ENCODE data around the gene C10orf105.

C10orf105 gene

DNA sequence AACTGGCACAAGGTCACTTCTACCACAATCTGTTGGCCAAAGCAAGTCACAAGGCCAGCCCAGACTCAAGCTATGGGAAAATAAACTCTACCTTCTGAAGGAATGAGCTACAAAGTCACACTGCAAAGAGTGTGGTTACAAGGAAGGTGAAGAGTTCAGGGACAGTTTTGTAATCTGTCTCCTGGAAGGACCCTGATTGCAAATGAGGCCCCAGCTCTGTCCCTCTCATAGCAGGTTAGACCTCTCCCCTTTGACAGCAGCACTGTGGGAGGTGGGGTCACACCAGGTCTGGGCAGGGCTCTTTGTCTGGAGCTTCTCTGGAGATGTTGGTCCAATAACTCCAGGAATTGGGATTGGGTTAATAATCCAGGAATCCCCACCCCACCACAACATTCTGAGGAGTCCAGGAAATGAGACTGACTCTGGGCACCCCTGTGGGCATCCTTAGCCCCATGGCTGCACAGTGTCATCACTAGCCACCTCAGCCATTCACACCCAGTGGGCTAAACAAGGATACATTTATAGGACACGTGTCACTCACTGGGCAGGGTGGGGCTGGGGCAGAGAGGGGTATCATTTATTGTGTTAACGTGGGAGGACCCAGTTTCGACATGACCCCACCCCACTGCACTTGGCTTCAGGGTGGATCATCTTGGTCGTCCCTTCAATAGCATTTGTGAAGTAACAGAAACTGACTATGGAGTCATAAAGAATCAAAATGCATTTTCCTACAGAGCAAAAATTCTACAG lies 23.7 kb upstream of the C10orf105 start:
- Histone ChIP-seq H3K9me3 (ENCODE audit: control insufficient read depth, low read length) (peaks cover 9% of the 10 kb centered on the region), H3K9ac (ENCODE audit: low read length) (no peak overlapping the region), H3K36me3 (ENCODE audit: control insufficient read depth, insufficient read depth, low read length, severe bottlenecking) (no peaks in the 10 kb centered on the region), H3K4me3 (ENCODE audit: low read length) (no peak overlapping the region), H3K27me3 (replicated peaks; ENCODE audit: control insufficient read depth, insufficient read depth, low read length) (no peaks in the 10 kb centered on the region), H3K4me1 (ENCODE audit: control insufficient read depth, insufficient read depth, low read length) (peaks cover 32% of the 10 kb centered on the region)
- no peak for DNase-seq (ENCODE audit: low read depth)

DNA sequence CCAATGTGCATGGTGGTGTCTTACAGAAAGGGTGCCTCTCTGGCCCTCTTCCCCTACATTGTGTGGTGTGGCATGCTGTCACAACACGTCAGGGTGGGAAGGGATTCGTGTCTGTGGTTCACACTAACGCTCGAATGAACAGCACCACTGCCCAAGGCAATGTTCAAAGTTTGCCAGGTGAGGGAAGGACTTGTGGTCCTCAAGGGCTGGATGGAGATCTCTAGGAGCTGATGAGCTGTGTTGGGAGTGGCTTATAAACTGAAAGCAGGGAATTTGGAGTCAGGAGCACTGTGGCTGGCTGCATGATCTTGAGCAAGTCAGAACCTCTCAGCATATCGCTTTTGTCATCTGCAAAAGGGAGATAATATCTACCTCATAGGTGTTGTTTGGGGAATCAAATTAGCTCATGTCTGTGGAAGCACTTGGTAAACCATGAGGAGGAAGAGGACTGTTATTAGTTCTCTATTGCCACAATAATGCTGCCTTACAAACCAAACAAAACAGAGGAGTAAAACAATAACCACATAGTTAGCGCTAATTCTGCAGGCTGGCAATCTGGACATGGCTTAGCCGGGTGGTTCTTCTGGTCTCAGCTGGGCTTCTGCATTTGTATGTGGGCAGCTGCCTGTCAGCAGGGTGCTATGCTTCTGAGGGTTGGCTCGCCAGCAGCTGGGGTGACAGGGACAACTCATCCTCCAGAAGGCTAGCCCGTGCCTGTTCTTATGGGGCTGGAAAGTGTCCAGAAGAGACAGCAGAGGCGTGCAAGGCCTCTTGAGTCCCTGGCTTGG lies 22.9 kb upstream of the C10orf105 start:
- no peak for DNase-seq (ENCODE audit: low read depth)
- Histone ChIP-seq H3K4me1 (ENCODE audit: control insufficient read depth, insufficient read depth, low read length) (peaks cover 25% of the 10 kb centered on the region), H3K4me3 (ENCODE audit: low read length) (no peak overlapping the region), H3K9me3 (ENCODE audit: control insufficient read depth, low read length) (peaks cover 9% of the 10 kb centered on the region), H3K9ac (ENCODE audit: low read length) (no peak overlapping the region), H3K27me3 (replicated peaks; ENCODE audit: control insufficient read depth, insufficient read depth, low read length) (no peaks in the 10 kb centered on the region), H3K36me3 (ENCODE audit: control insufficient read depth, insufficient read depth, low read length, severe bottlenecking) (no peaks in the 10 kb centered on the region)

DNA sequence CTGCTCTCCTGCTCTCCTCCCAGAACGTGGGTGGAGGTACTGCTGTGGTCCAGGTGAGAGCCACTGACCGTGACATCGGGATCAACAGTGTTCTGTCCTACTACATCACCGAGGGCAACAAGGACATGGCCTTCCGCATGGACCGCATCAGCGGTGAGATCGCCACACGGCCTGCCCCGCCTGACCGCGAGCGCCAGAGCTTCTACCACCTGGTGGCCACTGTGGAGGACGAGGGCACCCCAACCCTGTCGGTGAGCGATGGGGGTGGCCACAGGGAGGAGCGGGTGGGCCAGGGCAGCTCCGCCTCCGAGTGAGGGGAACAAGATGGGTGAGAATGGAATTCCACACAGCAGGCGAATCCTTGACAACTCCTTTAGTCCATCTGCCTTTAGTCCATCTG lies 22.1 kb upstream of the C10orf105 start:
- DNase-seq (ENCODE audit: low read depth): no peak

DNA sequence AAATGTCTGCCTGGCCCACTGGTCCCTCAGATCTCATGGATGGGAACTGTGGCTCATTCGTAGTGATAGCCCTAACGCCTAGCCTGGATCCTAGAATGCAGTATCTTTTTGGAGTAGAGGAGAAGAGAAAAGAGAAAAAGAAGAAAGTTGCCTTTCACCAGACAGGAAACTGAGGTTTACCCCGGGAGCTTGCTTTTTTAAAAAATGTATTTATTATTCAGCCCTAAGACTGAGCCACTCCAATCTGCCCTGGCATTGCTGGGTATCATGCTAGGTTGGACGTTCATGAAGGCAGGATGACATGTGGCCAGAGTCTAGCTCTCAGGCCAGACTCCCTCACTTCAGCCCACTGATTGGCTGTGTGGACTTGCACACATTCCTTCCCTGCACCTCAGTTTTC lies 21.5 kb upstream of the C10orf105 start:
- DNase-seq (ENCODE audit: low read depth): no peak
- Histone ChIP-seq H3K9ac (ENCODE audit: low read length) (no peak overlapping the region), H3K4me1 (ENCODE audit: control insufficient read depth, insufficient read depth, low read length) (peaks cover 13% of the 10 kb centered on the region), H3K36me3 (ENCODE audit: control insufficient read depth, insufficient read depth, low read length, severe bottlenecking) (no peaks in the 10 kb centered on the region), H3K9me3 (ENCODE audit: control insufficient read depth, low read length) (peaks cover 9% of the 10 kb centered on the region), H3K27me3 (replicated peaks; ENCODE audit: control insufficient read depth, insufficient read depth, low read length) (no peaks in the 10 kb centered on the region), H3K4me3 (ENCODE audit: low read length) (no peak overlapping the region)

More for the DNA sequence above, 22.1 kb upstream of the C10orf105 start:
- Histone ChIP-seq H3K9me3 (ENCODE audit: control insufficient read depth, low read length) (peaks cover 9% of the 10 kb centered on the region), H3K4me3 (ENCODE audit: low read length) (no peak overlapping the region), H3K9ac (ENCODE audit: low read length) (no peak overlapping the region), H3K27me3 (replicated peaks; ENCODE audit: control insufficient read depth, insufficient read depth, low read length) (no peaks in the 10 kb centered on the region), H3K4me1 (ENCODE audit: control insufficient read depth, insufficient read depth, low read length) (peaks cover 17% of the 10 kb centered on the region), H3K36me3 (ENCODE audit: control insufficient read depth, insufficient read depth, low read length, severe bottlenecking) (no peaks in the 10 kb centered on the region)

DNA sequence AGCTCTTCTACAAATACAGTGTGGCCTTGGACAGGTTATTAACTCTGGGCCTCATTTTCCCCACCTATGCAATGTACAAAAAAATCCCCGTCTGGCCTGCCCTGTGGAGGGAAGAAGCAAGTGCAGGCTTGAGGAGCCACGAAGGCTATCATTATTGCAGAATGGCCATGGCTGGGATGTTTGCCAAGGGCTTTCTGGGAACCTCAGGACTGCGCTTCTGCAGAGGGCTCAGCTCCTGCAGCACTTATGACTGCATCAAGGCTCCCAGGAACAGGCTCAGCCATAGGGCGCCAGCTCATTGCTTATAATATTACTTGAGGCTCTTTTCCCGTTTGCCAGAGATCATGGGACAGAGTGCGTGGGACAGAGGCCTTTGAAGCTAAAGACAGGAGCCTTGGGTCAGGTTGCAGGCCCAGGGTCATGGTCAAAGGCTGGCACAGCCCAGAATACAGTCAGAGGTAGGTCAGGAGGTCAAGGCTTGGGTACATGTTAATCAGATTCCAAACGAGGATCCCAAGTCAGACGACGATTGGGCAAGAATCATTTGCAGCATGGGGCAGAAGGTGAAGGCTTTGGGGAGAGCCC lies 20.6 kb upstream of the C10orf105 start:
- DNase-seq (ENCODE audit: low read depth): peak; percentile 19
- Histone ChIP-seq H3K4me3 (ENCODE audit: low read length) (no peak overlapping the region), H3K9me3 (ENCODE audit: control insufficient read depth, low read length) (peaks cover 9% of the 10 kb centered on the region), H3K4me1 (ENCODE audit: control insufficient read depth, insufficient read depth, low read length) (peaks cover 13% of the 10 kb centered on the region), H3K9ac (ENCODE audit: low read length) (no peak overlapping the region), H3K36me3 (ENCODE audit: control insufficient read depth, insufficient read depth, low read length, severe bottlenecking) (no peaks in the 10 kb centered on the region), H3K27me3 (replicated peaks; ENCODE audit: control insufficient read depth, insufficient read depth, low read length) (no peaks in the 10 kb centered on the region)

DNA sequence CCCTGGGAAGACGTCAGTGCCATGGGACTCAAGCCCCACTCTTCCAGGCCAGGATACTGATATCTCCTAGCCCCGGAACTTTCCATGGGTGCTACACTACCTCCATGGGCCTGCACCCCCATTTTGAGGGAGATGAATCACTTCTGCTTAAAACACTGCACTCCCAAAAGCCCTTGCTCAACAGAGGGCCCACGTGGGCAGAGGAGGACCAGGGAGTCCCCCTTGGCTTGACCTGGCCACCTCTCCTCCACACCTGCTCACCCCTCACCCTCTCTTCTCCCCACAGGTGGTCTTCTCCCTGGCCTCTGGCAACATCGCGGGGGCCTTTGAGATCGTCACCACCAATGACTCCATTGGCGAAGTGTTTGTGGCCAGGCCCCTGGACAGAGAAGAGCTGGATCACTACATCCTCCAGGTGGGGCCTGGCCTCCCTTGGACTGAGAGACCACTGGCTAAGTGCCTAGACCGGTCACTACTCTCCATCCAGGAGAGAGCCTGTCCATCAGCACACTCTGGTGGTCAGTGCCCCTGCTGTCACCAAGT lies 19.9 kb upstream of the C10orf105 start:
- peaks cover 9% of the 10 kb centered on the region for H3K9me3 ChIP-seq (ENCODE audit: control insufficient read depth, low read length)
- H3K4me1 ChIP-seq (ENCODE audit: control insufficient read depth, insufficient read depth, low read length): peaks cover 13% of the 10 kb centered on the region
- no peaks in the 10 kb centered on the region for H3K27me3 ChIP-seq (replicated peaks; ENCODE audit: control insufficient read depth, insufficient read depth, low read length)
- no peaks in the 10 kb centered on the region for H3K36me3 ChIP-seq (ENCODE audit: control insufficient read depth, insufficient read depth, low read length, severe bottlenecking)
- no peak for DNase-seq (ENCODE audit: low read depth)
- H3K9ac ChIP-seq (ENCODE audit: low read length): no peak overlapping the region
- no peak overlapping the region for H3K4me3 ChIP-seq (ENCODE audit: low read length)

DNA sequence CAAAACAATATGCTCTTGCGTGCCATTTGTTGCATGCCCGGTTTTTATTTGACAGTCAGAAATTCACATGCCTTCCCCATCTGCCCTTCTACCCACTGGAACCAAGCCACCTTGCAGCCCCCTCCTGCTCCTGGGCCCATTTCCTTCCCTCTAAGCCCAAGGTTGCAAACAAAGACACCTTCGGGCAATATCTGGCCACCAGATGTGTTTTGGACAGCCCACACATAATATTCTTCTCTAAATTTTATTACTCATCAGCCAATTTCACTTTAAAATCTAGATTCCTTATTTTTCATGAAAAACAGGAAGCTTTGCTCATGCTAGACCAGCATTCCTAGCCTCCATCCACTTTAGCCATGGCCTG lies 18.2 kb upstream of the C10orf105 start:
- Histone ChIP-seq H3K27me3 (replicated peaks; ENCODE audit: control insufficient read depth, insufficient read depth, low read length) (no peaks in the 10 kb centered on the region), H3K9ac (ENCODE audit: low read length) (no peak overlapping the region), H3K9me3 (ENCODE audit: control insufficient read depth, low read length) (peaks cover 6% of the 10 kb centered on the region), H3K4me1 (ENCODE audit: control insufficient read depth, insufficient read depth, low read length) (peaks cover 13% of the 10 kb centered on the region), H3K36me3 (ENCODE audit: control insufficient read depth, insufficient read depth, low read length, severe bottlenecking) (no peaks in the 10 kb centered on the region), H3K4me3 (ENCODE audit: low read length) (no peak overlapping the region)
- no peak for DNase-seq (ENCODE audit: low read depth)

DNA sequence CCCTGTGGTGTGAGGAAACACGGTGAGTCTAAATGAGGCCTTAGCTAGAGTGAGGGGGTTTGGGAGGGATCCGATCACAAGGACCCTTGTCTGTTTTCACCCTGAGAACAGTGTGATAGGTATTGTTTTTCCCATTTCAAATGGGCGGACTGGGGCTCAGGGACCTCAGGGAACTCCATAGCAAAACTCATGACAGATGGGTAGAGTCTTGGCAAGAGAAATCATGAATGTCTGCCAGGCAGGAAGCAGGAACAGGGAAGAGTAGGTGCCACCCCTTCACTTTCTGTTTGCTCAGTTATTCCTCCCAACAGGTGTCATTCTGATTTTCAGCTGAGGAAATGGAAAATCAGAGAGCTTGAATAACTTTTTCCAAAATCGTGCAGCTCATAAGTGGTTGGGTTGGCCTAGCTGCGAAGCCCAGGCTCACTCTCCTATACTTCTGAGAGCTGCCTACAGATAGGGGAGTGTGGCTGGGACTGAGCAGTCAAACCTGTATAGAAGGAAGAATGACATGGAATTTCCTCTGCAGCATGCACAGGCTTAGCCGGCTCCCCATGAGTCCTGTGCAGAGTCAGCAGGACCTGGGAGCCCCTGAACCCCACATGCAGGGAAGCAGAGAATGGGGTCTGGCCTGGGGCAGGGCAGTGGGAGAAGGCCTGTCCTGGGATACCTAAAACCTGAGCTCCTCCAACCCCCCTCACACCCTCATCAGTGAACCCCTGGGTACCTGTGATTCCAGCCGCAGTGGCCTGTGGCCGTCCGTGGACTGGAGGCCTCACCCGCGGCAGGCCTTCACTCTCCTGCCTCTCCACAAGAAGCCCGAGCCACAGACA lies 17.6 kb upstream of the C10orf105 start:
- Histone ChIP-seq H3K9me3 (ENCODE audit: control insufficient read depth, low read length) (no peaks in the 10 kb centered on the region), H3K4me1 (ENCODE audit: control insufficient read depth, insufficient read depth, low read length) (peaks cover 13% of the 10 kb centered on the region), H3K4me3 (ENCODE audit: low read length) (no peak overlapping the region), H3K27me3 (replicated peaks; ENCODE audit: control insufficient read depth, insufficient read depth, low read length) (no peaks in the 10 kb centered on the region), H3K36me3 (ENCODE audit: control insufficient read depth, insufficient read depth, low read length, severe bottlenecking) (no peaks in the 10 kb centered on the region), H3K9ac (ENCODE audit: low read length) (no peak overlapping the region)
- no peak for DNase-seq (ENCODE audit: low read depth)

DNA sequence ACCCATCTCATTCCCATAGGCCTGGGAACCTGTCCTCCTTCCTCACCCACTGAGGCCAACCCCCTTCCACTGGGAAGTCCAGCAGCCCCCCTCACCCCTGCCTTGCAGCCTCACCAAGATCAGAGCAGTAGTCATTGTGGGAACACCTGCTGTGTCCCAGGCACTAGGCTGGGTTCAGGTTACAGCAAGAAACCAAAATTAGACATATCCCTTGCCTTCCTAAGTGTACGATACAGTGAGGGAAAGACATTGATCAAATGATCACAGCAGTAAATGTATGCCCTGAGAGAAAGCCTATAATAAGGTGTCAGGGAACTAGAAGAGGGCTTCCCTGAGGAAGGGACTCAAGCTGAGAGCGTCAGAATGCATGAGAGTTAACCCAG lies 17.0 kb upstream of the C10orf105 start:
- no peak overlapping the region for H3K4me3 ChIP-seq (ENCODE audit: low read length)
- no peaks in the 10 kb centered on the region for H3K9me3 ChIP-seq (ENCODE audit: control insufficient read depth, low read length)
- no peaks in the 10 kb centered on the region for H3K36me3 ChIP-seq (ENCODE audit: control insufficient read depth, insufficient read depth, low read length, severe bottlenecking)
- H3K4me1 ChIP-seq (ENCODE audit: control insufficient read depth, insufficient read depth, low read length): peaks cover 13% of the 10 kb centered on the region
- no peak overlapping the region for H3K9ac ChIP-seq (ENCODE audit: low read length)
- H3K27me3 ChIP-seq (replicated peaks; ENCODE audit: control insufficient read depth, insufficient read depth, low read length): peaks cover 5% of the 10 kb centered on the region
- DNase-seq (ENCODE audit: low read depth): no peak

DNA sequence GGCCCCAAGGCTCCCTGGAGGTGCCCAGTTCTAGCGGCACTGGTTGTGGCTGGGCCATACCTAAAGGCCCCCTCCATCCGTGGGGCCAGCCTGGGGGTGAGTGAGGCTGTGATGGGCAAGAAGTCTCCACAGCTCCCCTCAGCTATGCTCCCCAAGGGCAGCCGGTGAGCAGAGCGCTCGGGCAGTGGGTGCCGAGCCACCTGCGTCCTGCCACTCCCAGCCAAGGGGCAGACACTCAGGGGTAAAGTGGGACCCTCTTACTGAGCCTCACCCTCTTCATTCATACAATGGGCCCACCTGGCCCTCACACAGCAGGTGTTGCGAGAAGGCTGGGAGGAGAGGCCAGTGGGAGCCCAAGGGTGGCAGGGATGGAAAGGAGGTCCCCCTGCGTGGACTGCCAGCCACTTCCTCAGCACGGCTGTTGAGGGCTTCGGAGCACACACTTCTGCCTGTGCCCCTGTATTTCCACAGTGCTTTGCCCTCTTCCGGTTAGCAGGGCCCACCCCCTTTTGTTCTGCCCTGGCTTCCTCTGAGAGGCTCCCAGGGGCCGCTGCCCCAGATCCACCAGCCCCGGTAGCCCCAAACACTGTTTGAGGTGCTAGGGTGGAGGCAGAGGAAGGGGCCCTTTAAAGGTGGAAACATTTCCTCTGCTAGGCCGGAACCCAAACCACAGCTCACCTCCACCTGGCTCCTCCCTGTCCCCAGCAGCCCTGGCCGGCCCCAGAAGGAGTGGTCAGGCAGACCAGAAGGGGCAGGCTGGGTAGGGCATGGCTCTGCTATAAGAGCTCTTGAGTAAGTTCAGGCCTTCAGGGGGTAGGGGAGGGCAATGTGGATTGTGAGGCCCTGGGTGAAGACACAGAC lies 16.4 kb upstream of the C10orf105 start:
- Histone ChIP-seq H3K9me3 (ENCODE audit: control insufficient read depth, low read length) (no peaks in the 10 kb centered on the region), H3K9ac (ENCODE audit: low read length) (no peak overlapping the region), H3K4me3 (ENCODE audit: low read length) (no peak overlapping the region), H3K36me3 (ENCODE audit: control insufficient read depth, insufficient read depth, low read length, severe bottlenecking) (no peaks in the 10 kb centered on the region), H3K27me3 (replicated peaks; ENCODE audit: control insufficient read depth, insufficient read depth, low read length) (peaks cover 5% of the 10 kb centered on the region), H3K4me1 (ENCODE audit: control insufficient read depth, insufficient read depth, low read length) (peaks cover 13% of the 10 kb centered on the region)
- no peak for DNase-seq (ENCODE audit: low read depth)
